Upper lobe of left lung (tissue), 6 donors: ENCODE measurements around the gene S100A1. TPM values are rescaled to one million over a fixed set of nuclear protein-coding genes. Genes with fewer than 3 reads are reported as not detected.

Experiments used
- ATAC-seq, 2 donors: fragments of 200-7000 bp; cut with Tn5 transposase; one replicate each; pipeline ENCODE4 v1.9.1; 2022; ENCODE audit warnings: mild to moderate bottlenecking in 2 of 2, moderate library complexity in 2 of 2; ENCODE audit not compliant: low FRiP score in 2 of 2
- DNase-seq, 2 donors: peaks; one replicate each; pipeline ENCODE4 v3.0.0-alpha.2; 2019 to 2020
- H3K27ac ChIP-seq, 4 donors: fragments of 200-600 bp; sonication (generic); one replicate each; pipeline ENCODE4 v1.5.1; 2016 to 2019
- H3K27me3 ChIP-seq, 4 donors: fragments of 200-600 bp; sonication (generic); one replicate each; pipeline ENCODE4 v1.5.1; 2017 to 2019
- H3K36me3 ChIP-seq, 4 donors: fragments of 200-600 bp; sonication (generic); one replicate each; pipeline ENCODE4 v1.5.1; 2016 to 2019
- H3K4me1 ChIP-seq, 4 donors: fragments of 200-600 bp; sonication (generic); one replicate each; pipeline ENCODE4 v1.5.1; 2018 to 2019
- H3K4me3 ChIP-seq, 4 donors: fragments of 200-600 bp; sonication (generic); one replicate each; pipeline ENCODE4 v1.5.1; 2017 to 2019; ENCODE audit warnings: mild to moderate bottlenecking in 2 of 4, moderate library complexity in 1 of 4
- H3K9me3 ChIP-seq, 4 donors: fragments of 200-600 bp; sonication (generic); one replicate each; pipeline ENCODE4 v1.5.1; 2018 to 2019
- EP300 ChIP-seq, 4 donors: sonication (generic); formaldehyde crosslinking; IDR thresholded peaks; one replicate each; pipeline ENCODE4 v1.5.1; 2017; ENCODE audit warnings: antibody characterized with exemption in 4 of 4, control low read depth in 2 of 4
- POLR2A ChIP-seq, 4 donors: fragments of 450-650 bp; IDR thresholded peaks; one replicate each; pipeline ENCODE4 v1.5.1; 2016 to 2017; ENCODE audit warnings: antibody characterized with exemption in 4 of 4, mild to moderate bottlenecking in 2 of 4
- POLR2AphosphoS5 ChIP-seq, 2 donors: sonication (generic); formaldehyde crosslinking; IDR thresholded peaks; one replicate each; pipeline ENCODE4 v1.5.1; 2017; ENCODE audit warnings: antibody characterized with exemption in 2 of 2
- WGBS, 2 donors: methylation state at CpG; one replicate each; pipeline ENCODE4 v1.1.5; 2017 to 2018; 5-methylcytosine and 5-hydroxymethylcytosine counted together
- total RNA-seq, 6 donors: library from RNA; depleted of rRNA in 4 of 6; stranded (reverse); fragments of >200 nt in 4 of 6; gene quantifications; one replicate each; pipeline versions ENCODE4 v1.1.0 to v1.2.1, GENCODE V29; 2016 to 2021
- TF ChIP-seq, protein P1 (sequence below), 6 experiments: fragments of 450-650 bp in 4 of 6; fragments of 200-600 bp in 2 of 6; sonication (generic) in 2 of 6; IDR thresholded peaks; one replicate each; pipeline ENCODE4 v1.5.1; 2016 to 2019; ENCODE audit warnings: antibody characterized with exemption in 6 of 6
- donor health status: DM: no; HTN: no; CAD: no; lungs with moderate emphysema.
- donor health status: DM: no; HTN: yes; CAD: no; lungs with severe emphysema.

S100A1 gene
- total RNA-seq, 6 donors from 2014 or later = 1.1 TPM; not detected in 5

DNA sequence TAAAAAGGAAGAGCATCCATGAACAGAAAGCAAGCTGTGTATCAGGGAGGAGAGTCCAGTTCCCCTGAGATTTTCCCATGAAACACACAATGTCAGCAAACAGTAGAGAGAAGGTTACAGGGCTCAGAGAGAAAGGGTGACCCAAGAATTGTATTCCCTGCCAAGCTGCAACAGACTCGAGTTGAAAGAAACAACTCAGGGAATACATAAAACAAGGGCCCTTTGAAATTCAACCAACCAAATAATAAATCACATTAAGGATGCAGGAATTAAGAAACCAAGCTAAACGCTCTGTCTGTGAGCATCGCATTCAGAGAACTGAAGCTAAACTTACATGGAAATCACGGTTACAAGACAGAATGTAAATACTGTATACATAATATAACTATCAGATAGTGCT is 35.5 kb upstream of the S100A1 start:
- Histone ChIP-seq H3K36me3 (no peaks in the 10 kb centered on the region), H3K4me3 (no peak overlapping the region), H3K9me3 (no peaks in the 10 kb centered on the region), H3K27ac (no peak overlapping the region), H3K4me1 (no peaks in the 10 kb centered on the region), H3K27me3 (no peaks in the 10 kb centered on the region)
- ATAC-seq (no peak), DNase-seq (no peak)
- no peak for TF ChIP-seq EP300 (IDR thresholded peaks at IDR 0.05)
- TF ChIP-seq POLR2AphosphoS5 (IDR thresholded peaks at IDR 0.05) = no peak
- TF ChIP-seq, protein P1, sequence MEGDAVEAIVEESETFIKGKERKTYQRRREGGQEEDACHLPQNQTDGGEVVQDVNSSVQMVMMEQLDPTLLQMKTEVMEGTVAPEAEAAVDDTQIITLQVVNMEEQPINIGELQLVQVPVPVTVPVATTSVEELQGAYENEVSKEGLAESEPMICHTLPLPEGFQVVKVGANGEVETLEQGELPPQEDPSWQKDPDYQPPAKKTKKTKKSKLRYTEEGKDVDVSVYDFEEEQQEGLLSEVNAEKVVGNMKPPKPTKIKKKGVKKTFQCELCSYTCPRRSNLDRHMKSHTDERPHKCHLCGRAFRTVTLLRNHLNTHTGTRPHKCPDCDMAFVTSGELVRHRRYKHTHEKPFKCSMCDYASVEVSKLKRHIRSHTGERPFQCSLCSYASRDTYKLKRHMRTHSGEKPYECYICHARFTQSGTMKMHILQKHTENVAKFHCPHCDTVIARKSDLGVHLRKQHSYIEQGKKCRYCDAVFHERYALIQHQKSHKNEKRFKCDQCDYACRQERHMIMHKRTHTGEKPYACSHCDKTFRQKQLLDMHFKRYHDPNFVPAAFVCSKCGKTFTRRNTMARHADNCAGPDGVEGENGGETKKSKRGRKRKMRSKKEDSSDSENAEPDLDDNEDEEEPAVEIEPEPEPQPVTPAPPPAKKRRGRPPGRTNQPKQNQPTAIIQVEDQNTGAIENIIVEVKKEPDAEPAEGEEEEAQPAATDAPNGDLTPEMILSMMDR (IDR thresholded peaks at IDR 0.05) = no peak
- TF ChIP-seq POLR2A (IDR thresholded peaks at IDR 0.05) = no peak
- WGBS, 2 donors = 57 to 59% methylated on average over 4 of the region's 4 CpGs

DNA sequence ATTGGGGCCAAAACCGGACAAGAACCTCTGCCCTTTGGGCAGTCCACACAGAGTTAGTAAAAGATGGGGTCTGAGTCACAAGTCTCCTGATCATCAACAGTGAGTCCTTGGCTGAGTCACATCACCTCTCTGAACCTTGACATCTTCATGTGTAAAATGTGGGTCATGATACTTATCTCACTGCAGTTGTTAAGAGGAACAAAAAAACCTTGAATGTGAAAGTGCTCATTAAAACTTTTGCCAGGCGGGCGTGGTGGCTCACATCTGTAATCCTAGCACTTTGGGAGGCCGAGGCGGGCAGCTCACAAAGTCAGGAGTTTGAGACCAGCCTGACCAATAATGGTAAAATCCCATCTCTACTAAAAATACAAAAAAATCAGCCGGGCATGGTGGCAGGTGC is 31.0 kb upstream of the S100A1 start:
- Histone ChIP-seq H3K27me3 (no peaks in the 10 kb centered on the region), H3K36me3 (no peaks in the 10 kb centered on the region), H3K9me3 (no peaks in the 10 kb centered on the region), H3K4me3 (no peak overlapping the region), H3K27ac (no peak overlapping the region), H3K4me1 (peaks cover 0 to 6% (median 3%) of the 10 kb centered on the region in 4 donors)
- no peak for ATAC-seq
- WGBS, 2 donors = 86 to 91% methylated on average over 6 of the region's 6 CpGs
- no peak for TF ChIP-seq POLR2AphosphoS5 (IDR thresholded peaks at IDR 0.05)
- TF ChIP-seq EP300 (IDR thresholded peaks at IDR 0.05) = no peak
- no peak for TF ChIP-seq POLR2A (IDR thresholded peaks at IDR 0.05)
- TF ChIP-seq, protein P1 (IDR thresholded peaks at IDR 0.05) = no peak
- DNase-seq = no peak

DNA sequence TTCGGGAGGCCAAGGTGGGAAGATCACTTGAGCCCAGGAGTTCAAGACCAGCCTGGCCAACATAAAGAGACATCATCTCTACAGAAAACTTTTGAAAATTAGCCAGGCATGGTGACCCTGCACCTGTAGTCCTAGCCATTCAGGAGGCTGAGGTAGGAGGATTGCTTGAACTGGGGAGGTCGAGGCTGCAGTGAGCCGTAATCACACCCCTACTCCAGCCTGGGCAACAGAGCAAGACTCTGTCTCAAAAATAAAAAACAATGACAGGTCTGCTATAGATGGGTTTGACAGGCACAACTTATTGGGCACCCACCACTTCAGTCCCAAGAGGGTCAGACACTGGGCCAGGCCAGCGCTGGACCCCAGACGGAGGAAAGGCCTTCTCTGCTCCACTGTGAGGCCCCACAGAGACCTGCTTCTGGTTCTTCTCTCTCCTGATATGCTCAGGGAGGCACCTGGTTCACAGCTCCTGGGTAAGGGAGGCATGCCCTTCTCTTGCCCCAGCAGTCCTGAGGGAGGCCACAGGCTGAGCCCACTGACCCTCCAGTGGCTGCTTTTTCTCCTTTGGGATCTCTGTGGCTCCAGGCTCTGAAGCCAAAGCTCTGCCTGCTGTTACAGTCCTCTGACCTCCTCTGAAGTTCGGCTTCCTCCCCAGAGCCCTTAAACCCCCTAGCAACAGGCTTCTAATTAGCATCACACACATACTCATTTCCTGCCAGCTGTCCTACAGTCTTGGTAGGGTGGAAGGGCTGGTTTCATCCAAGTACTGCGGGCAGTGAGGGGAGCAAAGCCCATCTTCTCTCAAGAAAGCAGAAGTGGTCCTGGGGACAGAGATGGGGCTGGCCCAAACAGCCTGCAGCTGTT is 29.7 kb upstream of the S100A1 start:
- TF ChIP-seq EP300 (IDR thresholded peaks at IDR 0.05) = no peak
- no peak for TF ChIP-seq POLR2A (IDR thresholded peaks at IDR 0.05)
- no peak for TF ChIP-seq POLR2AphosphoS5 (IDR thresholded peaks at IDR 0.05)
- TF ChIP-seq, protein P1 (IDR thresholded peaks at IDR 0.05) = no peak
- H3K27me3 ChIP-seq = no peaks in the 10 kb centered on the region
- H3K36me3 ChIP-seq = no peaks in the 10 kb centered on the region
- H3K4me1 ChIP-seq = peaks cover 0 to 6% (median 3%) of the 10 kb centered on the region in 4 donors
- WGBS, 2 donors = 72 to 78% methylated on average over 6 to 7 of the region's 7 CpGs
- ATAC-seq (peak in 1 of 2 donors; percentile 80), DNase-seq (no peak)
- H3K27ac ChIP-seq = peak overlapping the region in 1 of 4 donors; percentile 3
- H3K9me3 ChIP-seq = no peaks in the 10 kb centered on the region
- no peak overlapping the region for H3K4me3 ChIP-seq

DNA sequence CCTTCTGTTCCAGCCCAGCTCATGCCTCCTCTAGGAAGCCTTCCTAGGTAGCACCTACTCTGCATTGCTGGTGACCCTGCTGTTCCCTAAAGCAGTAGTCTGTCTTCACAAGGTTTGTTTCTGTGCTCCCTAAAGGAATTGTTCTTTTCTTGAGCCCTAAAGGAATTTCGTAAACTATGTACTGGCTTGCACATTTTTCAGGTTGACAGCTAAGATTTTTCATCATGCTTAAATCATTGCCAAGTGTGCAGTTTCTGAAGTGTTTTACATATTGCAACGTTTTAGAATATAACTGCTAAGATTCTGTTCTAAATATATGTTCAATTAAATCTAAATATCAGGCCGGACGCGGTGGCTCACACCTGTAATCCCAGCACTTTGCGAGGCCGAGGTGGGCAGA is 28.4 kb upstream of the S100A1 start:
- Histone ChIP-seq H3K9me3 (no peaks in the 10 kb centered on the region), H3K27ac (no peak overlapping the region), H3K36me3 (no peaks in the 10 kb centered on the region), H3K27me3 (no peaks in the 10 kb centered on the region), H3K4me3 (no peak overlapping the region), H3K4me1 (peaks cover 0 to 8% (median 3%) of the 10 kb centered on the region in 4 donors)
- ATAC-seq (no peak), DNase-seq (no peak)
- 86 to 88% methylated on average over 7 of the region's 7 CpGs for WGBS, 2 donors
- no peak for TF ChIP-seq POLR2AphosphoS5 (IDR thresholded peaks at IDR 0.05)
- TF ChIP-seq EP300 (IDR thresholded peaks at IDR 0.05) = no peak
- no peak for TF ChIP-seq POLR2A (IDR thresholded peaks at IDR 0.05)
- TF ChIP-seq, protein P1 (IDR thresholded peaks at IDR 0.05) = no peak
